ENCODE results near the gene EFNA2.
"Not testable (repeated sequence)": the region's sequence is repeated elsewhere in the genome, so short reads cannot be mapped to it uniquely, and the experiment has no call there.

Gene EFNA2

DNA sequence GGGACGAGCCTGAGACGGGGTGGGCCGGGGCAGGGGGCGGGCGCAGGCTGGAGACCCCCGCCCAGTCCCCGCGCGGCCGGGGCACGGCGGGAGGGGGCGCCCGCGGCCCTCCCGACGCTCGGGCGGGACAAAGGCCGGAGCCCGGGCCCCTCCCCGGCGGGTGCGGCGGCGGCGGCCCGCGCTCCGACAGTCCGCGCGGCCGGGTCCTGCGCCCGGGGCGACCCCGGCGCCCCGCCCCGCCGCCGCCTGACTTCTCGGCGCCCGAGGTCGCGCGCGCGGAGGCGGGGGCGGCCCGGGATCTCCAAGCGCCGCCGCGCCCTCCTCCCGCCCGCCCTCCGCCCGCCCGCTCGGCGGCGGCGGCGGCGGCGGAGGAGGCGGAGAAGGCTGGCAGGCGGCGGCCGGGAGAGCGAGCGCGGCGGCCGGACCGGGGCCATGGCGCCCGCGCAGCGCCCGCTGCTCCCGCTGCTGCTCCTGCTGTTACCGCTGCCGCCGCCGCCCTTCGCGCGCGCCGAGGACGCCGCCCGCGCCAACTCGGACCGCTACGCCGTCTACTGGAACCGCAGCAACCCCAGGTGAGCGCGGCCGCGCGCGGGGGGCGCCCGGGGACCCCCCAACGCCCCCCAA lies at the start of gene EFNA2:
Gene EFNA2 (plus strand): TSS at position 137 of the 624 bp plus-strand sequence. CDS start 296 bp downstream, at position 433.
- peak in 2 of 3 donors; percentile 25 to 57 for DNase-seq

DNA sequence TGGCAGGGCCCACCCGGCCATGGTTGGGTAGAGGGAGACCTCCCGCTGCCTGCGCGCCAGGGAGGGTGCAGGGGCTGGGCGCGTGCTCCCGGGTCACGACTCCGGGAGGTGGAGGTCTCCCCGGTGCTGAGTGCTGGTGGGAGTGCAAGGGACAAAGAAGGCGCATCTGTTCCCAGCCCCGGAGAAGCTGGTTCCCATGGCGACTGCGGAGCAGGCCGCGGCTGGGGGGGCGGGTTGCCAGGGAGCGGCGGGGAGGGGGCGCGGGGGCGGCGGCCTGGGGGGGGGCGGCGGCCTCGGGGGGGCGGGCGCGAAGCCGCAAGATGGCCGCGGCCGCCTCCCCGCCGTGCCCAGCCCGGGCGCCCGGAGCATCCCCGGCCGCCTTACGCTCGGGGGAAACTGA lies 49.1 kb upstream of the EFNA2 start:
- no peak for DNase-seq

DNA sequence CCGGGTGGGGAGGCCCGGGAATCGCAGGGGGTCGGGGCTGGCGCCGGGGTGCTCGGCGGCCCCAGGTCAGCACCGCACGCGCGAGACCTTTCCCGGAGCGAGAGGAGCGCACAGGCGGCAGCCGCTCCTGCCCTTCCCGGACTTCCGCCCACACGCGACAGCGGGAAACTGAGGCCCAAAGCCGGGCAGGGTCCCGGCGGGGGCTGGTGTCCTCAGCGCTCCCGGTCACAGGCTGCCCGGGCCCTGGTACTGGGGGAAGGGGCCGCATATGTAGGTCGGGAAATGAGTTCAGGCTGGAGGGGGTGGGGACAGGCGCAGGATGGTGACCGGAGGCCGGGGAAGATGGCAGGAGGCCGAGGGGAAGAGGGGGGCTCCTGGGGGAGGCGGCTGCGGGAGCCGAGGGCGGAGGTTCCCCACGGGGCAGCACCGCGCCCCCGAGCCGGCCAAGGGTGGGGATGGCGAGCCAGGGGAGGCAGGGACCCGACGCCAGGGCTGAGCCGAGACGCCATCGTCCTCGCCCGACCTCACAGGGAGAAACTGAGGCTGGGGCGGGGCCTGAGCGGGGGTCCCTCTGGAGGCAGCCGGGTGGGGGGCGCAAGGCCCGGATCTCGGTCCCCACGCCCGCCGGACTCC lies 48.5 kb upstream of the EFNA2 start:
- peak in 1 of 3 donors; percentile 50 for DNase-seq

DNA sequence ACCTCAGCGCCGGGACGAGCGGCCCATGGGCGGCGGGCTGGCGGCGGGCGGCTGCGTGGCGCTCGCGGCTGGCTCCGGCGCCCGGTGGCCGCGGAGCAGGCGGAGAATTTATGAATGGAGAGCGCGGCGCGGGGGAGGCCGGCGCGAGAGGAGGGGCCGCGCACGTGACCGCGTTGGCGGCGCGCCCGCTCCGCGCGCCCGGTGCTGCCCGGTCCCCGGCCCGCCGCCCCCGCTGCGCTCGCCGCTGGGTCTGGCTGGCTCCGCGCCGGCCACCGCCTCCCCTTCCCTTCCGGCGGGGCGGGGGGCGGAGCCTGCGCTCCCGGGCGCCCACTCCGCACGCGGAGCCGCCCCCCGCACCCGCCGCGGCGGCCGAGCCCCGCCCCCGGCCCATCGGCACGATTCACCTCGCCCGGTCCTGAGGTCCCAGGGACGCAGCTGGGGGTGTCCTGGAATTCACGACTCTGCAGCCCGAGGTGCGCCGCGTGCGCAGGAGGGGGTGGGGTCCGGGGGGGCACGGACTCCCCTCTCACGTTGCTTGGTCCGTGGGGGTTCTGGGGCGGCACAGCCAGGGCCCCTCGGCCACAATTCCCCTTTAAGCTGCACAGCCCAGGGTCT lies 47.8 kb upstream of the EFNA2 start, which contains the start of gene CBARP:
Gene CBARP (minus strand): TSS at position 252 of the 615 bp plus-strand sequence. CDS start 1,905 bp downstream, outside the sequence.
- DNase-seq = peak; percentile 45 to 78 (median 50)

DNA sequence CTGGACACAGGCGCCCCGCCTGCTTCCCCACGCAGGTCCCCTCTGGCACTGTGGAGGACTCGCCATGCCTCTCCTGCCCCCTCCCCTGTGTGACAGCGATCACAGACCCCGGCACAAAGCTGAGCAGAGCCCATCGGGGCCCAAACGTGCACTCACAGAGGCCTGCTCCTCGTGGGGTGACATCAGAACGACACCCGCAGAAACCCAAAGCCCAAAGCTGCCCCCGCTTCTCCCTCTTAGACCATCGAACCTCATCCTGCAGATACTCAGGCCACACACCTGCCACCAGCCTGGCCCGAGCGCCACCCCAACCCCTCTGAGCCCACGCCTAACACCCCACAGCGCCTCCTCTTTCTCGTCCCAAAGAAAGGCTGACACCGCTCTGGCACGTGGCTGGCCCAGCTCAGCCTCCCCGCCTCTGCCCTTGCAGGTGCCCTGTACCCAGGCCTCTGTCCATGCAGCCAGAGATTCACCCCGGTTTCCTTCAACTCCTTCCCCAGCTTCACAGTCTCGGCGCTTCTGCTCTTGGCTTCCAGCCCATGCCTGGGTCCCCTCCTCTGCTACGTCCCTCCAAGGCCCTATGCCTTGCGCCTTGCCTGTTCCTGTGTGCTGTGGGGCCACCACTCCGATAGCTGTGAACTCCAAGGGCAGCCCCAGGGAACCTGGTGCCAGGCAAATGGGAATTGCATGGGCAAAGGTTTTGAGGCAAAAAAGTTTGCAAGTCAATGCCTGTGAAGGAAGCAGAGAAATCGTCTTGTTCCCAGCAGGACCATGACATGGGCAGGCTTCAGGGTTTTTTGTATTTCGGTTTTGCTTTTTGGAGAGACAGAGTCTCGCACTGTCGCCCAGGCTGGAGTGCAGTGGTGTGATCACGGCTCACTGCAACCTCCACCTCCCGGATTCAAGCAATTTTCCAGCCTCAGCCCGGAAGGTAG lies 47.0 kb upstream of the EFNA2 start:
- DNase-seq = no peak

DNA sequence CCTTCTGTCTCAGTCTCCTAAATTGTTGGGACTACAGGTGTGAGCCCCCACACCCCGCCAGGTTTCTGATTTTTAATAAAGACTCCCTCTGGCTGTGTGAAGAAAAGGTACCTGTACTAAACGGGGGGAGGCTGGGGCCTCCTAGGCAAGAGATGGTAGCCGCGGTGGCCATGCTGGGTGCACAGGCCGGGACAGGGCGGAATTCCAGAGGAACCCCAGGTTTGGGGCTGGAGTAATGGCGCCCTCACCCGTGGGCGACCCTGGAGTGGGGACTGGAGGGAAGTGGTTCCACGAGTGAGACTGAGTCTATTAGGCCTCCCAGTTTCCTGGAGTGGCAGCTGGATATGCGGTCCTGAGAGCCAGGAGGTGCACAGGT lies 46.3 kb upstream of the EFNA2 start:
- peak in 1 of 3 donors; percentile 17 for DNase-seq

DNA sequence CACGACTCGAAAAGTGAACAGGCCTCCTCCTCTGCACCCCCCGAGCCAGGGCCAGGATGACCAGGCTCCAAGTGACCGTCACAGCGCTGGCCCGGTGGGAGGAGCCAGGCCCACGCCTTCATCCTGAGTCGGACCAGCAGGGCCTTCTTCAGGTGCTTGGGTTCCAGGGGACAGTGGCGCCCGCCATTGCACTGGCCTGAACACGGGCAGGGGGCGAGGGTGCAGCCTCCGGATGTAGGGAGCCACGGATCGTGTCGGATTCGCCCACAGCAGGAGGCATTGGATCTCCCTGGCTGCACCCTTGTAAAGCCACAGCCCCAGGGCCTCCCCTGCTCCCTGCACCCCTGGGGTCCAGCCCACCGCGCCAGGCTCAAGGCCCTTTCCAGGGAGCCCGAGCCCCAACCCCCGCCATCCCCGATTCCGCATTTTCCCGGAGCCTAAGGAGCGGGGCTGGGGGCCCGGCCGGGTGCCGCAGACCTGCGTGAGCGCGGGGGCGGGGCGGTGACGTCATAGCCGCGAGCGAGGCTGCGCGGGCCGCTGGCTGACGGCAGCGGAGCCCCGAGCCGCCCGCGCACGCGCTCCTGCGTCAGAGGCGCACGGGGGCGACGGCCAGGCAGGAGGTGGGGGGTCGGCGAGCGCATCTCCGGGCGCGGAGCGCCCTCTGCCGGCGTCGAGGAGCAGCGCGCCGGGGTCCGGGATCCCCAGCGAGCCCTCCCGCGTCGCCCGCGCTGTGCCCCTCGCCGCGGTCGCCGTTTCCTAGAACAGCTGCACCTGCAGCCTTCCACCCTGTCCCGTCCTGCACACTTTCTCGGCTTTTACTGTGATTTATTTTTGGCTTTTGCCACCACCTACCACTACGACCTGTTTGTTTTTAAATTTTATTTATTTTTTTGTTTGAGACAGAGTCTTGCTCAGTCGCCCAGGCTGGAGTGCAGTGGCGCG lies 45.6 kb upstream of the EFNA2 start:
- DNase-seq = peak; percentile 98 to 99 (median 99)

DNA sequence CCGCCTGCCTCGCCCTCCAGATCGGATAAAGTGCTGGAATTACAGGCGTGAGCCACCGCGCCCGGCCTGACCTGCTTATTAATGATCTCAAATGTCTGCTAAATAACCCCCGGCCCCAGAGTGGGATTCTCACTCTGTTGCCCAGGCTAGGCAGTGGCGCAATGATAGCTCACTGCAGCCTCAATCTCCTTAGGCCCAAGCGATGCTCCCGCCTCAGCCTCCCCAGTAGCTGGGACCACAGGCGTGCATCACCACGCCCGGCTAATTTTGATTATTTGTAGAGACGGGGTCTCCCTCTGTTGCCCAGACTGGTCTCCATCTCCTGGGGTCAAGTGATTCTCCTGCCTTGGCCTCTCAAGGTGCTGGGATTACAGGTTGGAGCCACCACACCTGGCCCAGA lies 44.7 kb upstream of the EFNA2 start:
- no peak for DNase-seq

DNA sequence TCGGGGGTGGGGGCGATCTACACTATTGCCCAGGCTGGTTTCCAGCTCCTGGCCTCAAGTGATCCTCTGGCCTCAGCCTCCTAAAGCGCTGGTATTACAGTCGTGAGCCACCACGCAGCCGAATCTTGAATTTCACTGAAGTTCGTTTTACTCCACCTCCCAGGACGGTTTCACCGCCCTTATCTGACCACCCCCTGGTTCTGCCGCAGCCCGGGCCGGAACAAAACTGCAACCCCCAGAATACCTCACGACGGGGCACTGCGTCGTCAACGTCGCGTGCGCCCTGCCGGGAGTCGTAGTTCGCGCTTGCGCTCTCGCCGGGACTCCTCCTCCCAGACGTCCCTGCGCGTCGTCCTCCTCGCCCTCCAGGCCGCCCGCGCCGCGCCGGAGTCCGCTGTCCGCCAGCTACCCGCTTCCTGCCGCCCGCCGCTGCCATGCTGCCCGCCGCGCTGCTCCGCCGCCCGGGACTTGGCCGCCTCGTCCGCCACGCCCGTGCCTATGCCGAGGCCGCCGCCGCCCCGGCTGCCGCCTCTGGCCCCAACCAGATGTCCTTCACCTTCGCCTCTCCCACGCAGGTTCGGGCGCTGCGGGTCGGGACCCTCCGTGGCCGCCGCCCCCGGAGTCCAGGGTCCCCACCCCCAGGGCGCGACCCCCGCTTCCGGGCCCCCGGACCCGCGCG lies 44.1 kb upstream of the EFNA2 start, which contains the start of gene ATP5F1D:
Gene ATP5F1D (plus strand): TSS at position 335 of the 679 bp plus-strand sequence. CDS start 100 bp downstream, at position 435.
- peak; percentile 96 to 98 (median 98) for DNase-seq

DNA sequence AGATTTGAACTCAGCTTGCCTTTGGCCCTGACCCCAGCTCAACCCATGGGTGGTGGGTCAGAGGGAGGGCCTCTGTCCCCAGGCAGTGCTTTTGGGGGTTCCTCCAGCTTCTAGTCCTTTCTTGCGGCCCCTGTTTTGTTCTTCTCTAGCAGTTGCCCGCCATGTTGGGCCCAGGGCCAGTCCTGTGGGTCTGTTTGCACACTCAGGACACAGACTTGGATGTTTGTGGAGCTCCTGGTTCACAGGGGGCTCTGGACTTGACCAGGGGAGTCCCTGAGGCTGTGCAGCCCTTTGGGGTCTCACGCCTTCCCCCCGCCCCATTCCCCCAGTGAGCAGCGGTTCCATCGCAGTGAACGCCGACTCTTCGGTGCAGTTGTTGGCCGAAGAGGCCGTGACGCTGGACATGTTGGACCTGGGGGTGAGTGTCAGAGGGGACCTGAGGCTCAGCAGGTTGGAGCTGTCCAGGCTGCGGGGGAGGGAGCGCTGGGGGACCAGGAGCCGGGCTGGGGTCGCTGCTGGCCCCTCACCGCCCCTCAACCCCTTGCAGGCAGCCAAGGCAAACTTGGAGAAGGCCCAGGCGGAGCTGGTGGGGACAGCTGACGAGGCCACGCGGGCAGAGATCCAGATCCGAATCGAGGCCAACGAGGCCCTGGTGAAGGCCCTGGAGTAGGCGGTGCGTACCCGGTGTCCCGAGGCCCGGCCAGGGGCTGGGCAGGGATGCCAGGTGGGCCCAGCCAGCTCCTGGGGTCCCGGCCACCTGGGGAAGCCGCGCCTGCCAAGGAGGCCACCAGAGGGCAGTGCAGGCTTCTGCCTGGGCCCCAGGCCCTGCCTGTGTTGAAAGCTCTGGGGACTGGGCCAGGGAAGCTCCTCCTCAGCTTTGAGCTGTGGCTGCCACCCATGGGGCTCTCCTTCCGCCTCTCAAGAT lies 41.6 kb upstream of the EFNA2 start:
- DNase-seq = peak; percentile 87 to 93 (median 90)

DNA sequence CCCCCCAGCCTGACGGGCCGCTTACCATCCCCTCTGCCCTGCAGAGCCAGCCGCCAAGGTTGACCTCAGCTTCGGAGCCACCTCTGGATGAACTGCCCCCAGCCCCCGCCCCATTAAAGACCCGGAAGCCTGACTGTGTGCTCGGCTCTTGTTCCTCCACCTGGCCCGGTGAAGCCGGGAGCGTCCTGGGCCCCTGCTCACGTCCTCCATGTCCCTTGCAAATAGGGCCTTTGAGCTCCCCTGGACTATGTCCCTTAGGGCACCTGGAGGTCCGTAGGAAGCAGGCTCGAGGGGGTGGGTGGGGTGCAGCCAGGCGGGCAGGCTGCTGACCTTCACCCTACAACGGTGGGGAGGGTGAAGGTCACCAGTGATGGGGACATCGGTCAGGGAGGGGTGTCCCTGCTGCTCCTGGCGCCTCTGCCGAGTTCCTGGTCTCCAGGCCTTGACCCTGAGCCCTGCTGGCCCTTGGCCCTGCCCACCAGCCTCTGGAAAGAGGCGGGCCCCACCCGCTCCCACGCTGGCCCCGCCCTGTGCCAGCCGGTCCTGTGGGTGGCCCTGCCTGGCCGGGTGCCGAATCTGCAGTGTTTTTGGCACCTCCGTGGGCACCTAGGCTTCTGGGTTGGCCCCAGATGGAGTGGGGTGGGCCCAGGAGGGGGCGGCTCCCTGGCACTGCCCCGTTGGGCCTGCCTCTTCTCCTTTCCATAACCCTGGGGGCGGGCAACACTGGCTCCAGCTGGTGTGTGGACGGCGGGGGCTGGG lies 40.8 kb upstream of the EFNA2 start:
- DNase-seq = peak; percentile 77 to 90 (median 77)

DNA sequence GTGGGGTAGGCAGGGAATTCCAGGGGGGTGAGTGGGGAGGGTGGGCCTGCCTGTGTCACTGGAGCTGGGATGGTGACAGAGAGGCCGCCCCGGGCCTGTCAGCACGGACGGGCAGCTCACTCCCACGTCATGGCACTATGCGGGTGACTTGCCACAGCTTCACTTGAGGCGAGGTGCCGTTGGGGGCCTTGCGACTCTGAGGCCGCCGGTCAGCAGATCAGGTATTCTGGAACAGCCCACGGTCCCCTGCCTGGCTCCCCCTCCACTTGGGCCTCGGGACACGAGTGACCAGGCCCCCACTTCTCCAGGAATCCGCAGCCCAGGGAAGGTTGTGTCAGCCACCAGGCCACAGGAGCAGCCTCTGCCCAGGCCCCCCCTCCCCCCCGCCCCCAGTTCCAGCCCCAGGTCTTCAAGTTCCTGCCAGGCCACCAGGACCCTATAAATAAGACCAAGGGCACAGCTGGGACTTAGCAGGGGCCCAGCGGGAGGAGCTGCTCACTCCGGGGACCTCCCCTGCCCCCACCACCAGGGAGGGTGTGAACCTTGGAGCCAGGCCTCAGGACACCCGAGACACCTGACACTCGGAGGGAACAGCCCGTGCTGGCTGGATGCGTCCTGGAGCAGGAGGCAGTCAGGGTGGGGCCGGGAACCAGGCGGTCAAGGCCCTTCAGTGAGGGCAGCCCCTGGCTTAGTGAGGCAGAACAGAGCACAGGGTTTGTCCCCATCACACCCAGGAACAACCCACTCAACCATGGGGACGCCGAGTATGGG lies 40.0 kb upstream of the EFNA2 start:
- DNase-seq = no peak

DNA sequence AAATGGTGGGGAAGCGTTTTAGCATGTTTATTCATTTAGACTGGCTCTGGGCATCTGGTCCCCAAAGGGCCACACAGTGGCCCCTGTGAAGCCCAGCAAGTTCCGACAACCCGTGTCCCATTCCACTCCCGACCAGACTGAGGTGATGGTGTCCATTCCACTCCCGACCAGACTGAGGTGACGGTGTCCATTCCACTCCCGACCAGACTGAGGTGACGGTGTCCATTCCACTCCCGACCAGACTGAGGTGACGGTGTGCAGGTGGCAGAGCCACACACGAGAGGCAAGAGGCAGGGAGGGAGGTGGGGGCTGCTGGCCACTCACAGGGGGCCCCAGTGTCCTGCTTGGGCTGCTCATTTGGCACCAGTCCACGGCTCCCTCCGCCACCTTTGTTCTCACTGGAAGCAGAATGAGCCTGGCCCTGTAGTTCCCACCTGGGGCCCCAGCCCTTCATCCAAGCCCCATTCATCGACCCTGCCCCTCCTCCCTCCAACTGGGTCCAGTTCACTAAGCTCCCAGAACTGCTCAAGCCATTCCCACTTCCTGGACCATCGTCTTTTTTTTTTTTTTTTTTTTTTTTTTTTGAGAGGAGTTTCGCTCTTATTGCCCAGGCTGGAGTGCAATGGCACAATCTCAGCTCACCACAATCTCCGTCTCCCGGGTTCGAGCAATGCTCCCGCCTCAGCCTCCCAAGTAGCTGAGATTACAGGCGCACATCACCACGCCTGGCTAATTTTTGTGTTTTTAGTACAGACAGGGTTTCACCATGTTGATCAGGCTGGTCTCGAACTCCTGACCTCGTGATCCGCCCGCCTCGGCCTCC lies 39.2 kb upstream of the EFNA2 start:
- DNase-seq = not testable (repeated sequence)

DNA sequence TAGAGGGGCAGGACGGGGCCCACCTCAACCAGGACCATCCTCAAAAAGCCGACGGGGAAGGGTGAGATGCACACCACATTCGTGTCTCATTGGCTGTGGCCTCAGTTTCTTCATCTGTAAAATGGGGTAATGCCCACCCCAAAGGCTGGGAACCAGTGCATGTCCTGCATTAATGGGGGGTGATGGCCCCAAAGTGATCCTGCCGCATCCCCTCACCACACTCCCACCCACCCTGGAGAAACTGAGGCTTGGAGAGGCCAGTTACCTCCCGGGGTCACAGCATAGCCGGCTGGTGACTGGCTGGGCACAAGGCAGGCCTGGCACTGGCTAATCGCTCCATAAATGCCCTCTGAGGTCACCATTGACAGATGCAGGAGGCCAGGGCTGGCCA lies 37.9 kb upstream of the EFNA2 start:
- DNase-seq = no peak

DNA sequence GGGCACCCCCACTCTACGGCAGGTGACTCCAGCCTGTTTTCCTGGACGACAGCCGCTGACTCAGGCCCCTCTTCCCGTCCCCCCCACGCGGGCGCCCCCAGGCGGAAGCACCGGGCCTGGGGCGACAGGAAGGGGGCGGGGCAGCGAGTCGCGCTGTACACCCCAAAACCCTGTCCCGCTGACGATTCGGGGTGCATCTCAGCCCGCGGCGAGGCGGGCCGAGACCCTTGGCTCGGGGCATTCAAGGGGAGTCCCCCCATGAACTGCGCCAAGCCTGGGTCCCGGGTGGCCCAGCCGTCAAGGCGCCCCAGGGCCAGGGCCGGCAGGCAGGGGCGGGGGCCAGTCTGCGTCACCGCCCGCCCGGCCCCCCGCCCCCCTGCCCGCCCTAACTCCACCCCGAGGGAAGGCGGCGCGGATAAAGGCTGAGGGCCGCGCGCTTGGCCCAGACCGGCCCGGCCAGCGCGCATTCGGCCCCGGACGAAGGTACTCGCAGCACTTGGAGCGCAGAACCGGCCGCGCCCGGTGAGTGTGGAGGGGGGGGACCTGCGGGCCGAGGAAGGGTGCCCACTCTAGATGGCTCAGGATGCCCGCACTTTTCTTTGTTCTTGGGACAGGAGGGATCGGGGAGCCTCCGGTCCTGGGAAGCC lies 37.4 kb upstream of the EFNA2 start, which contains the start of gene MIDN:
Gene MIDN (plus strand): TSS at position 445 of the 647 bp plus-strand sequence. CDS start 1,714 bp downstream, outside the sequence.
- DNase-seq = peak; percentile 92 to 96 (median 93)

DNA sequence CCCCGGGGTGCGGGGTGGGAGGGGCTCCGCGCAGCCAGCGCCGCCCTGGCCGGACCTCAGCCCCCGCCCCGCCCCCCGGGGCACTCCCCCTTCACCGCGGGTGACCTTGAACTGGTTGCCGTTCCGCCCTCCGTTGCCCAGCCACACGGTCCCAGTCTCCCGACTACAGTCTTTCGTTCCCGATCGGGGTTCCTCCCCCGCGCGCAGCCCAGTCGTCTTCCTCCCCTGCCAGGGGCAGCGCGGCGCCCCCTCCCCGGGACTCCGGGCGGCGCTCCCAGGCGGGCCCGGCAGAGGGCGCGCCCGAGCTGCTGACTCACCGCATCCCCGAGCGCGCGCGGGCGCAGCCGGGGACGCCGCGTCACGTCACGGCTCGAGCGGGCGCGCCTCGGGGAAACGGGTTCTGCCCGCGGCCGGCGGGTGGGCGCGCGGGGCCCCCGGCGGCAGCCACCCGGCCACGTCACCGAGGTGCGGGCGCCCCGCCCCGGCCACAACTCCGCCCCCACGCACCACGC lies 36.8 kb upstream of the EFNA2 start:
- peak; percentile 88 to 96 (median 94) for DNase-seq

Data from suppressor macrophage treated with lipopolysaccharide for 1 hour (primary cell).